ENCODE results near the gene CDC42BPB.

DNA sequence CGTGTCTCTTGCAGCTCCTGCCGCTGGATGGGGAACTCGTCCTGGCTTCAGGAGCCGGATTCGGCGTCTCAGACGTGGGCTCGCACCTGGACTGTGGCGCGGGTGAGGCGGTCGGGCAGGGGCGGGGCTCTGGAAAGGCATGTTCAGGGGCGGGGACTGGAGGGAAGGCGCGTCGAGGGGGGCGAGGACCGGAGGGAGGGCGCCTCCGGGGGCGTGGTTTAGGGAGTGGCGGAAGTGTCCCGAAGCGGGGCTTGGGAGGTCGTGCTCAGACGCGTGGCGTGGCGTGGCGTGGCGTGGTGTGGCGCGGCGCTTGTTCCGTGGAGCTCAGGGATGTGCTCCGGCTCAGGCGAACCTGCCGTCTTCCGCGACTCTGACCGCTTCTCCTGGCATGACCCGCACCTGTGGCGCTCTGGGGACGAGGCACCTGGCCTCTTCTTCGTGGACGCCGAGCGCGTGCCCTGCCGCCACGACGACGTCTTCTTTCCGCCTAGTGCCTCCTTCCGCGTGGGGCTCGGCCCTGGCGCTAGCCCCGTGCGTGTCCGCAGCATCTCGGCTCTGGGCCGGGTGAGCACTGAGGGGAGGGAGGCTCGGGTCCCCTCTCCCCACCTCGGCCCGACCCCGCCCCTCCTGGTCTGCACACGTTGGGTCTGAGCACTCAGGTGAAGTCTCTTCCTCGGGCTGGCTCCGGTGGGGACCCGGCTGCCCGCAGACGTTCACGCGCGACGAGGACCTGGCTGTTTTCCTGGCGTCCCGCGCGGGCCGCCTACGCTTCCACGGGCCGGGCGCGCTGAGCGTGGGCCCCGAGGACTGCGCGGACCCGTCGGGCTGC lies 128.7 kb downstream of the CDC42BPB start:
- TF ChIP-seq, protein P1, sequence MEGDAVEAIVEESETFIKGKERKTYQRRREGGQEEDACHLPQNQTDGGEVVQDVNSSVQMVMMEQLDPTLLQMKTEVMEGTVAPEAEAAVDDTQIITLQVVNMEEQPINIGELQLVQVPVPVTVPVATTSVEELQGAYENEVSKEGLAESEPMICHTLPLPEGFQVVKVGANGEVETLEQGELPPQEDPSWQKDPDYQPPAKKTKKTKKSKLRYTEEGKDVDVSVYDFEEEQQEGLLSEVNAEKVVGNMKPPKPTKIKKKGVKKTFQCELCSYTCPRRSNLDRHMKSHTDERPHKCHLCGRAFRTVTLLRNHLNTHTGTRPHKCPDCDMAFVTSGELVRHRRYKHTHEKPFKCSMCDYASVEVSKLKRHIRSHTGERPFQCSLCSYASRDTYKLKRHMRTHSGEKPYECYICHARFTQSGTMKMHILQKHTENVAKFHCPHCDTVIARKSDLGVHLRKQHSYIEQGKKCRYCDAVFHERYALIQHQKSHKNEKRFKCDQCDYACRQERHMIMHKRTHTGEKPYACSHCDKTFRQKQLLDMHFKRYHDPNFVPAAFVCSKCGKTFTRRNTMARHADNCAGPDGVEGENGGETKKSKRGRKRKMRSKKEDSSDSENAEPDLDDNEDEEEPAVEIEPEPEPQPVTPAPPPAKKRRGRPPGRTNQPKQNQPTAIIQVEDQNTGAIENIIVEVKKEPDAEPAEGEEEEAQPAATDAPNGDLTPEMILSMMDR (IDR thresholded peaks at IDR 0.05; ENCODE audit: low read length): no peak
- no peak for TF ChIP-seq EZH2phosphoT487 (IDR thresholded peaks at IDR 0.05; ENCODE audit: low read length)
